Effector memory CD4-positive, alpha-beta T cell (primary cell): ENCODE data around the gene TIAM2.

Experiments
- DNase-seq, 3 donors: peaks; one replicate each; pipeline ENCODE4 v3.0.0-alpha.2; 2020
- H3K27ac ChIP-seq: 2 replicates; pipeline ENCODE4 v1.7.0; 2013; ENCODE audit warnings: mild to moderate bottlenecking, low read length, moderate library complexity; ENCODE audit not compliant: insufficient read depth, poor library complexity, severe bottlenecking
- H3K27me3 ChIP-seq: replicated peaks from 2 replicates; pipeline ENCODE4 v1.7.0; 2013; ENCODE audit warnings: mild to moderate bottlenecking, low read length; ENCODE audit not compliant: insufficient read depth, control insufficient read depth, poor library complexity, severe bottlenecking
- H3K36me3 ChIP-seq: 2 replicates; pipeline ENCODE4 v1.7.0; 2013; ENCODE audit warnings: mild to moderate bottlenecking, low read length, moderate library complexity; ENCODE audit not compliant: control insufficient read depth, insufficient read depth
- H3K4me1 ChIP-seq: 2 replicates; pipeline ENCODE4 v1.7.0; 2013; ENCODE audit warnings: low read length, mild to moderate bottlenecking; ENCODE audit not compliant: control insufficient read depth, insufficient read depth, poor library complexity, severe bottlenecking
- H3K4me3 ChIP-seq: 2 replicates; pipeline ENCODE4 v1.7.0; 2013; ENCODE audit warnings: low read length, low read depth, mild to moderate bottlenecking; ENCODE audit not compliant: insufficient read depth, poor library complexity, severe bottlenecking
- H3K9me3 ChIP-seq: 2 replicates; pipeline ENCODE4 v1.7.0; 2013; ENCODE audit warnings: mild to moderate bottlenecking, low read length, moderate library complexity; ENCODE audit not compliant: control insufficient read depth

The TIAM2 gene

GRCh38 chr6:155075930-155076695 is 81.0 kb downstream of the TIAM2 start:
- no peaks in the 10 kb centered on the region for H3K27me3 ChIP-seq
- H3K9me3 ChIP-seq = no peaks in the 10 kb centered on the region
- H3K4me3 ChIP-seq = no peak overlapping the region
- no peak for DNase-seq
- H3K36me3 ChIP-seq = no peaks in the 10 kb centered on the region
- no peaks in the 10 kb centered on the region for H3K4me1 ChIP-seq
- H3K27ac ChIP-seq = no peak overlapping the region

GRCh38 chr6:155077331-155077730 is 82.2 kb downstream of the TIAM2 start:
- H3K36me3 ChIP-seq = no peaks in the 10 kb centered on the region
- no peaks in the 10 kb centered on the region for H3K27me3 ChIP-seq
- no peak overlapping the region for H3K27ac ChIP-seq
- no peak for DNase-seq
- H3K4me3 ChIP-seq = no peak overlapping the region
- H3K4me1 ChIP-seq = no peaks in the 10 kb centered on the region
- H3K9me3 ChIP-seq = no peaks in the 10 kb centered on the region

- no peak overlapping the region for H3K4me3 ChIP-seq
- no peaks in the 10 kb centered on the region for H3K9me3 ChIP-seq
- no peak overlapping the region for H3K27ac ChIP-seq
- no peaks in the 10 kb centered on the region for H3K4me1 ChIP-seq
- DNase-seq = no peak
- H3K27me3 ChIP-seq = no peaks in the 10 kb centered on the region
- H3K36me3 ChIP-seq = no peaks in the 10 kb centered on the region
Measured at GRCh38 chr6:155077784-155078183, 82.7 kb downstream of the TIAM2 start.

DNA sequence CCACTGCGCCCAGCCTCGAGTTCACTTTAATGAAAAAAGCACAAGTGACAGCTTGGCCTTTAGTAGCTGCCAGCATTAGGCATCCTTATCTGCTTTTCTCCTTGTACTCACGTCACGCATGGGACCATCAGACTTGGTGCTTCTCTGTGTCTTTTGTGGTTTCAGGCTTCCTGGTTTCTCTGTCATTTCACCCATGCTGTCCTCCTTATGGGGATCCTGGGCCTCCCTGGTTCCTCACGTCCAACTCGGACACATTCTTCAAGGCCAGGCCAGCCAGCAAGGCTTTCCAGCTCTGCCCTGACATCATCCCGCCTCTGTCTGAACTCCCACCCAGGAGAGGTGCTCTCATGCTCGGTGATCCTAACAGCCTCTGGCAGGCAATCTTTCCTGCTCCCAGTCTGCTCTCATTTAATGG is 83.2 kb downstream of the TIAM2 start:
- Histone ChIP-seq H3K4me3 (no peak overlapping the region), H3K27ac (no peak overlapping the region), H3K4me1 (no peaks in the 10 kb centered on the region), H3K27me3 (no peaks in the 10 kb centered on the region), H3K9me3 (no peaks in the 10 kb centered on the region), H3K36me3 (no peaks in the 10 kb centered on the region)
- no peak for DNase-seq

DNA sequence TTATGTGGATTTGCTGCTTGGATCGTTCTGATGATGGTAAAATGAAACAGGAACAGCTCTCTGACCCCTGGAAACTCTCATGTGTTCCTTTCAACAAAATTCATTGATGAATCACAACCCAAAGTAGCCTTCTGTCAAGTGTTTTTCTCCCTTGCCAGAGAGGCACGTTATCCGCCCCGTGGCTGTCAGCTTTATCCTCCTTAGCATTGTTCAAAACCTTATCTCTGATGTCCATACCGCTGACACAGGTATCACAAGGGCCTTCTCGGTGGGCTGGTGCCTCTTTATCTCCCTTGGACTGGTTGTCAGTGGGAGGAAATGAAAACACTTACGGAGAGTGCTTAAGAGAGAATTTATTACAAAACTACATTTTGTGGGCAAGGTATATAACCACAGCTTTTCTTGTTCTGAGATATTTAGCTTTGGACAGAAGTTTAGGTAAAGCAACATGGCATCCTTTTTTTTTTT is 84.9 kb downstream of the TIAM2 start:
- H3K4me3 ChIP-seq = no peak overlapping the region
- no peaks in the 10 kb centered on the region for H3K4me1 ChIP-seq
- no peaks in the 10 kb centered on the region for H3K36me3 ChIP-seq
- H3K9me3 ChIP-seq = no peaks in the 10 kb centered on the region
- no peaks in the 10 kb centered on the region for H3K27me3 ChIP-seq
- no peak overlapping the region for H3K27ac ChIP-seq
- DNase-seq = no peak

GRCh38 chr6:155080881-155081845 is 86.0 kb downstream of the TIAM2 start:
- H3K27ac ChIP-seq = no peak overlapping the region
- H3K4me1 ChIP-seq = no peaks in the 10 kb centered on the region

DNA sequence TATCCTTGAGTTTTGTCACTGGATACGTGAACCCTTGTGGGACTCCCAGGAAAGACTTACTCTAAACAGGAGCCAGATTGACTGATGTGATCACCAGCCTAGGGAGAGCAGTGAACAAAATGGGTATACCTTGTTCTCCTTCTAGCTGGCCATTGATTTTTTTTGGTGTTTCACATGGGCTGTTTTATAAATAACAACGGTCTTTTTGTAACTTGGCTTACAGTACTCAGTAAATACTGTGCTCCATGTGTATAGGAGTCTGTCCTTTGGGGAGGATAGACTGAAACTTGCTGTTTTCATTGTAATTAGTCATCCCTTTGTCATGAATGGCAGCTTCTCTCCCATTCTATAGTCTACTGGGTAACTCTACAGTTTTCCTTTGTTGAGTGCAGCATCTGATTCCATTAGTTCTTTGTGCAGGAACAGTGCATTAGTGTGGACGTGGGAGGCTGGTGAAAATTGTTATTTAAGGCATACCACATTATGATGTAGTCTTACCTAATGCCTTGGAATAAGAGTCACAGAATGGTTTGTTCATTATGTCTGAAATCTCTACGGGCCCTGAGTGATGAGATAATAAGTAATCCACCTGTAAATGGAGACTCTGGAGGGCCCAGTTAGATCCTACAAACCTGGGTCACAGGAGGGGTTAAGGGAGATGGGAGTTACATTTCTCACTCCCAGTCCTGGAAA is 89.5 kb downstream of the TIAM2 start:
- H3K4me3 ChIP-seq = no peak overlapping the region
- no peaks in the 10 kb centered on the region for H3K9me3 ChIP-seq
- no peaks in the 10 kb centered on the region for H3K4me1 ChIP-seq
- H3K27ac ChIP-seq = no peak overlapping the region
- no peak for DNase-seq
- no peaks in the 10 kb centered on the region for H3K36me3 ChIP-seq
- no peaks in the 10 kb centered on the region for H3K27me3 ChIP-seq

More at GRCh38 chr6:155080881-155081845, 86.0 kb downstream of the TIAM2 start:
- H3K9me3 ChIP-seq = no peaks in the 10 kb centered on the region
- H3K36me3 ChIP-seq = no peaks in the 10 kb centered on the region
- DNase-seq = no peak
- no peak overlapping the region for H3K4me3 ChIP-seq
- no peaks in the 10 kb centered on the region for H3K27me3 ChIP-seq

GRCh38 chr6:155085582-155086257 is 90.6 kb downstream of the TIAM2 start:
- H3K4me1 ChIP-seq = no peaks in the 10 kb centered on the region
- H3K27me3 ChIP-seq = no peaks in the 10 kb centered on the region
- no peaks in the 10 kb centered on the region for H3K36me3 ChIP-seq
- H3K4me3 ChIP-seq = no peak overlapping the region
- DNase-seq = no peak
- no peak overlapping the region for H3K27ac ChIP-seq
- H3K9me3 ChIP-seq = no peaks in the 10 kb centered on the region

- Histone ChIP-seq H3K9me3 (no peaks in the 10 kb centered on the region), H3K4me1 (no peaks in the 10 kb centered on the region), H3K36me3 (no peaks in the 10 kb centered on the region)
Measured at GRCh38 chr6:155088856-155089255, 93.7 kb downstream of the TIAM2 start.

More at GRCh38 chr6:155088856-155089255, 93.7 kb downstream of the TIAM2 start:
- DNase-seq = no peak
- H3K27ac ChIP-seq = no peak overlapping the region
- H3K27me3 ChIP-seq = no peaks in the 10 kb centered on the region
- H3K4me3 ChIP-seq = no peak overlapping the region
